Choroid plexus epithelial cell (primary cell): Measurements from ENCODE around the gene GPR35.
"Not testable (repeated sequence)": the region's sequence is repeated elsewhere in the genome, so short reads cannot be mapped to it uniquely, and the experiment has no call there.

Experiments
- DNase-seq: peaks from one replicate; pipeline ENCODE4 v3.0.0-alpha.2; 2010; ENCODE audit warnings: low read depth
- H3K4me3 ChIP-seq: 2 replicates; pipeline ENCODE4 v1.5.1; 2011; ENCODE audit warnings: low read depth, mild to moderate bottlenecking, control low read depth, low read length, moderate library complexity
- TF ChIP-seq, protein P1 (sequence below): conservative IDR thresholded peaks from 2 replicates; pipeline ENCODE4 v1.5.1; 2011; ENCODE audit warnings: low read depth, mild to moderate bottlenecking, control low read depth, inconsistent platforms, low read length, moderate library complexity

The GPR35 gene

DNA sequence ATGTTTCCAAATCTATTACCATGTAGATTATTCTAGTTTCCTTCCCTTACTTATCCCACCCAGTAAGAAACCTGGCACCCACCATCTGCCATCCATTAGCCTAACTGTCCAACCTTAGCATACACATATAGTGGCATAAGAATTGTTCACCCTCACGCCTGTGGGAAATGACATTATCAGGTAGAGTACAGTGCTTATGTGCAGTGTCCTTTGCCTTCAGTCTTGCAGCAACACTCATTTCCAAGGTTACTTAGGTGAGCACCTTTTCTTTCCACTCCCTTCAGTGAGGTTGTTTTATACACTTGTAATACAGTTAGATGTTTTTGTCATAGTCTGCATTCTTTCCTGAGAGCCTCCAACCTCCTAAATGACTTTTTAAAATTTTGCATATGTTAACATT lies 39.3 kb downstream of the GPR35 start:
- no peak overlapping the region for H3K4me3 ChIP-seq
- TF ChIP-seq, protein P1, sequence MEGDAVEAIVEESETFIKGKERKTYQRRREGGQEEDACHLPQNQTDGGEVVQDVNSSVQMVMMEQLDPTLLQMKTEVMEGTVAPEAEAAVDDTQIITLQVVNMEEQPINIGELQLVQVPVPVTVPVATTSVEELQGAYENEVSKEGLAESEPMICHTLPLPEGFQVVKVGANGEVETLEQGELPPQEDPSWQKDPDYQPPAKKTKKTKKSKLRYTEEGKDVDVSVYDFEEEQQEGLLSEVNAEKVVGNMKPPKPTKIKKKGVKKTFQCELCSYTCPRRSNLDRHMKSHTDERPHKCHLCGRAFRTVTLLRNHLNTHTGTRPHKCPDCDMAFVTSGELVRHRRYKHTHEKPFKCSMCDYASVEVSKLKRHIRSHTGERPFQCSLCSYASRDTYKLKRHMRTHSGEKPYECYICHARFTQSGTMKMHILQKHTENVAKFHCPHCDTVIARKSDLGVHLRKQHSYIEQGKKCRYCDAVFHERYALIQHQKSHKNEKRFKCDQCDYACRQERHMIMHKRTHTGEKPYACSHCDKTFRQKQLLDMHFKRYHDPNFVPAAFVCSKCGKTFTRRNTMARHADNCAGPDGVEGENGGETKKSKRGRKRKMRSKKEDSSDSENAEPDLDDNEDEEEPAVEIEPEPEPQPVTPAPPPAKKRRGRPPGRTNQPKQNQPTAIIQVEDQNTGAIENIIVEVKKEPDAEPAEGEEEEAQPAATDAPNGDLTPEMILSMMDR = no peak
- no peak for DNase-seq

DNA sequence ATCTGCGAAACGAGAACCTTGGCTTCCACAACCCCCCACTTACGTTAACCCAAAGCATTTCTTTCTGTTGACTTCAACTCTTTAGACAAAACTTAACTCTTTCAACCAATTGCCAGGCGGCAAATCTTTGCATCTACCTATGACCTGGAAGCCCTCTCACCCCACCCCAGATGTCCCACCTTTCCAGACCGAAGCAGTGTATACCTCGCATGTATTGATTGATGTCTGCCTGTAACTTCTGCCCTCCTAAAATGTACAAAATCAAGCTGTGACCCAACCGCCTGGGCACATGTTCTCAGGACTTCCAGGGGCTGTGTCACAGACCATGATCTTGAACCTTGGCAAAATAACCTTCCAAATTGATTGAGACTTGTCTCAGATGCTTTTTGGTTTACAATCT lies 45.1 kb downstream of the GPR35 start:
- H3K4me3 ChIP-seq = no peak overlapping the region
- DNase-seq = no peak

DNA sequence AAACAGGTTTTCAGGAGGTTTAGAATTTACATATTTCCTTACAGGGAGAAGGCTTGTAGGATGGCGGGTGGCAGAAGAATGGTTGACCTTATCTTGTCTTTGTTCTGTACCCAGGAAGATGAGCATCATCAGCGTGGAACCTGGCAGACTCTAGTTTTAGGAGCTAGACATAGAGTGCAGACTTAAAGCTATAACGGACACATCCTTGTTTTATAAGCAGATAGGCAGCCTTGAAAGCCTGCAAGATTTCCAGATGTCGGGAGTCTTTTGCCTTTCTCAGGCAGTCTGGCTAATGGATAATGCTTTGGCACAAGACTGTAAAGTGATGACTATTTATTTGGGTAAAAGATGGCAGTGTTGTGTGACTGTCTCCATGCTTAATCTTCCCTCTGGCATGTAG lies 45.7 kb downstream of the GPR35 start:
- H3K4me3 ChIP-seq = no peak overlapping the region
- DNase-seq = no peak
- TF ChIP-seq, protein P1 = no peak

More for the DNA sequence above, 45.1 kb downstream of the GPR35 start:
- TF ChIP-seq, protein P1 = no peak

DNA sequence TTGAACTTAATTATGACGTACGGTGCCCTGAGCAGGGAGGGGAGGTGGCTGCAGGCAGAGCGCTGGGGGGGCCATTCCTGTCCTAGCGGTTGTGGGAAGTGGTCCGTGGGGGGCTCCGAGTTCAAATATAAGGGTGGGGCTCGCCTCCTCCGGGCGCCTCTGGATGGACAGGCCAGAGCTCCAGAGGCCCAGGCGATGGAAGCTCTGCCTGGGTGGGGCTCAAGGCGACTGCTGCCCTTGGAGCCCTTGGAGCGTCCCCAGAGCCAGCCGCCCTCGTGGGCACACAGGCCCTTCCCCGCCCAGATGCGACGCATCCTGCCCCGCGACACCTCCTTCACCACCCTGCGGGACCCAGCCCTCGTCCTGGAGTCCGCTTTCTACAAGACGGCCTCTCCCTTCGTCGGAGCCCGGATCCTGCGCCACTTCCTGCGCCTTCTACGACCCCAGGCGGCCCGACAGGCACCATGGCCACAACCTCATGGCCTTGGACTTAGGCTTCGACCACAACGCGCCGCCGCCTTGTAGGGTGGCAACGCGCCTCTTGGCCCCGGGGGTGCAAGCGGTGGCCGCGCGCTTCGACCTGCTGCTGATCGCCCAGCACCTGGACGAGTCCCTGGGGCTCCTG lies 46.9 kb downstream of the GPR35 start:
- DNase-seq = no peak
- no peak overlapping the region for H3K4me3 ChIP-seq
- TF ChIP-seq, protein P1 = no peak

DNA sequence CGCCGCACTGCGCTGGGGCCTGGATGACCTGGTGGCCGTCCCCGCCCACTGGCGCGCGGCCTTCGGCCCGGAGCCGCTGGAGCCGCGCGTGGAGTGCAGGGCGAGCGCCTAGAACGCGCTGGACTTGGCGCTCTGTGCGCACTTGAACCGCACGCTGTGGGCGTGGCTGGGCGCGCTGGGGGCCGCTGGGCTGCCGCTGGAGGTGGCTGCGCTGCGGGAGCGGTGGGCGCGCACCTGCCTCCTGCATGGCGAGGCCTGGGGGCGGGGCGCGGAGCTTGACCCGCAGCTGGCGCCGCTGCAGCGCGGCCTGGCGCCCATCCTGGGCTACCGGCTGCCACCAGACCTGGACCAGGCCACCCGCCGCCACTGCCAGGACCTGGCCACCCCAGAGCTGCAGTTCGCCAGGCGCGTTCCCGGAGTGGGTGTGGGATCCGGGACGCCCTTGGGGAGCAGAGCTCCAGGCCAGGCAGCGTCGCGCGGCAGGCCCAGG lies 47.5 kb downstream of the GPR35 start:
- TF ChIP-seq, protein P1 = no peak
- DNase-seq = no peak
- no peak overlapping the region for H3K4me3 ChIP-seq

DNA sequence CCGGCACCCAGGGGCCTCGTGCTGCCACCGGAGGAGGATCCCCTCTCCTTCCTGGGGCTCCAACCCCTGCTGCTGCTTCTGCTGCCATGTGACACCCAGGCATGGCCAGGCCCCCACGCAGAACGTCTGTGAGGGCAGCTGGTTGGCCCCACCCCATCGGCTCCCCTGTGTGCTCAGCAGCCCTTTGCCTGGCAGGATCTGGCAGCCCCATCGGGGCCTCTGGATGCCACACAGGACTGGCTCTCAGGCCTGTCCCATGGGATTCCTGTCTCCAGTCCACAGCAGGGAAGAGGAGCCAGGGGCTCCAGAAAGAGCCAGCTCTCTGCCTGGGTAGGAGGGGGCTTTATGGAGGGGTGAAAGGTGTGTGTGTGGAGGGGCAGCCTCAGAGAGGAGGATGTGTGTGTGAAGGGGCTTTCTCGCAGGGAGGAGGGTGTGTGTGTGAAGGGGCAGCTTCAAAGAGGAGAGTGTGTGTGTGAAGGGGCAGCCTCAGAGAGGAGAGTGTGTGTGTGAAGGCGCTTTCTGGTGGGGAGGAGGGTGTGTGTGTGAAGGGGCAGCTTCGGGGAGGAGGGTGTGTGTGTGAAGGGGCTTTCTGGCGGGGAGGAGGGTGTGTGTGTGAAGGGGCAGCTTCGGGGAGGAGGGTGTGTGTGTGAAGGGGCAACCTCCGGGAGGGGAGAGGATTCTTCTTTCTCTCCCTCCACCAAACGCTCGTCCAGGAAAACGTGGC lies 49.3 kb downstream of the GPR35 start:
- DNase-seq, H3K4me3 ChIP-seq: not testable (repeated sequence)

DNA sequence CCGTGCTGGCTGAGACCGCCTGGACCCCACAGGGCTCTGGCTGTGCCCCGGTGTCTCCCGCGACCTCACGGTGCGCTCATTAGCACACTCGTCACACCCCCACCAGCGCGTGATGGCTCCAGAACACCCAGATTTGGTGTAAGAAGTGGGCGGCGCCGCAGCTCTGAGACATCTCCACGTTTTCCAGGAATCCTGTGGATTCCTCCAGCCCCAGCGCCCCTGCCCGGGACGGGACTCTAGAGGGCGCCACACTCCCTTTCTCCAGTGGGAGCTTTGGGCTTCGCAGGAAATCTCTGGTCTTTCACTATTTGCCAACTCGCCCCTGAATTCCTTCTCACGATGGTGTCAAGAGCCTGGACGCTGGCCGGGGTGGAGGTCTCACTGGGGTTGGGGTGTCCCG lies 50.1 kb downstream of the GPR35 start:
- DNase-seq, H3K4me3 ChIP-seq: not testable (repeated sequence)

DNA sequence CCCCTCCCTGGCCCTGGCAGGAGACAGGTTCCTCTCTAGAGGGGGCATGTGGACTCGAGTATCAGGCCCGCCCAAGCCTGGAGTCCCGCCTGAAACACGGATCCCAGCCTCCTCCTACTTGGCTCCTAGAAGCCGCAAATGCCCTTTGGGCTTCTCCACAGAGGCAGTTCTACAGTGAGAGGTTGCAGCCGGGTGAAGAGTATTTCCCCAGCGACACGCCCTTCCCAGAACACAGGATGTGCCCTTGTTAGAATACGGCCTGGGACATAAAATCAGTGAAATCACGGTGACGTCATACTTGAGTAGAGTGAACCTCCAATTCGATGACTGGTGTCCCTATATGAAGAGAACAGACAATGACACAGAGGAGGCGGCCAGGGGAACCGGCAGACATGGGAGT lies 52.8 kb downstream of the GPR35 start:
- H3K4me3 ChIP-seq, DNase-seq: not testable (repeated sequence)

DNA sequence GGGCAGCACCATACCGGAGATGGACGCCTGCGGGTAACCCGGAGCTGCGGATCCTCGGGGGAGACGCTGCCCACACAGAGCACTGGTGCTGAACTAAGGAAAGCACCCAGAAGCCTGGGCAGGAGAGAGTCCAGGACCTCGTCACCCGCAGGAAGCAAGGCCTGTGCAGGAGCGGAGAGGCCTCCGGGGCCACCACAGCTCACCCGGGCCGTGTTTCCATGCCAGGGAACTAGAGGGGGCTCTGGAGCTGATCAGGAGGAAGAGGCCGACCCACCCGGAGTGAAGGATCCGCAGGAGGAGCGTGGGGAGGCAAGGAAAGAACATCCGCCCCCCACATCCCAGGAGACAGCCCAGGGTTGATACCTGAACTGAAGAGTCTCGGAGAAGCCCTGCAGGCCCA lies 53.6 kb downstream of the GPR35 start:
- H3K4me3 ChIP-seq, DNase-seq: not testable (repeated sequence)

DNA sequence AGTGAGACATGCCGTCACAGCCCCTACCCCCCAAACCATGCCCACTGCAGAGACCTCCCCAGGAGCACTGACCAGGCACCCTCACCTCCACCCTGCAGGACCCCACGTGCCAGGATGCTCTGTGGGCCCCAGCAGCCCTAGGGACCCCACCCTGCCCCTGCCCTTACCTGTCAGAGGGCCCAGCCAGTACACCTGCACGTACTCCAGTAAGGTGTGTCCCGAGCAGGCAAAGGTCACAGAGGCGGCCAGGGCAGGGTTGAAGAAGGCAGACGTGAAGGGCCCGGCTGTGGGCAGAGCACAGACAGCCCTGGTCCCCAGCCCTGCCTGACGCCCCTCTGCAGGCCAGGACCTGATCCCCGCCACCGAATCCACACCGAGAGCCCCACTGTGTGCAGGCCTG lies 54.9 kb downstream of the GPR35 start:
- not testable (repeated sequence) for DNase-seq

More for the DNA sequence above, 54.9 kb downstream of the GPR35 start:
- not testable (repeated sequence) for H3K4me3 ChIP-seq
